Peyer's patch (tissue), 4 donors: ENCODE data around the gene NRXN3.

Experiments
- POLR2A ChIP-seq, 2 donors: fragments of 450-650 bp; IDR thresholded peaks; one replicate each; pipeline ENCODE4 v1.5.1; 2017; ENCODE audit warnings: antibody characterized with exemption in 2 of 2, mild to moderate bottlenecking in 2 of 2, moderate library complexity in 2 of 2
- TF ChIP-seq, protein P1 (sequence below), 6 experiments: fragments of 450-650 bp in 4 of 6; fragments of 200-600 bp in 2 of 6; sonication (generic) in 1 of 6; IDR thresholded peaks; one replicate each; pipeline ENCODE4 v1.5.1; 2017 to 2019; ENCODE audit warnings: antibody characterized with exemption in 6 of 6, mild to moderate bottlenecking in 3 of 6, moderate library complexity in 1 of 6

DNA sequence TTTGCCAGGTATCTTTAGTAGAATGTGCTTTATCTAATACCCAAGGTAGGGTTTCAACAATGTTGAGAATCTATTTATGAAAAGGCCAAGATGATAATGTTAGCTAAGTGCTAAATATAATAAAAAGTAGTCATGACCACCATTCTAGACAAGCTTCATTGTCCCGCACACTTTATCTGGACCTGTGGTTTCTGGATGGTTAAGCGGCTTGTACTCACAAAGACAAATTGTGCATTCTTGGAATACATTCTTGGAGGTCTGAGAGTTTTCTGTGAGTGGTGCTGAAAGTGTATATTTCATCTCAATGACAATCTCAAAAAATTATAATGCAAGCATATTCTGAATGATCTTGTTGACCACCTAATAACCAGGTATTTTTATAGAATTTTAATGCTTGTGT is 1394.2 kb downstream of the NRXN3 start:
- TF ChIP-seq POLR2A (IDR thresholded peaks at IDR 0.05), result no peak
- TF ChIP-seq, protein P1, sequence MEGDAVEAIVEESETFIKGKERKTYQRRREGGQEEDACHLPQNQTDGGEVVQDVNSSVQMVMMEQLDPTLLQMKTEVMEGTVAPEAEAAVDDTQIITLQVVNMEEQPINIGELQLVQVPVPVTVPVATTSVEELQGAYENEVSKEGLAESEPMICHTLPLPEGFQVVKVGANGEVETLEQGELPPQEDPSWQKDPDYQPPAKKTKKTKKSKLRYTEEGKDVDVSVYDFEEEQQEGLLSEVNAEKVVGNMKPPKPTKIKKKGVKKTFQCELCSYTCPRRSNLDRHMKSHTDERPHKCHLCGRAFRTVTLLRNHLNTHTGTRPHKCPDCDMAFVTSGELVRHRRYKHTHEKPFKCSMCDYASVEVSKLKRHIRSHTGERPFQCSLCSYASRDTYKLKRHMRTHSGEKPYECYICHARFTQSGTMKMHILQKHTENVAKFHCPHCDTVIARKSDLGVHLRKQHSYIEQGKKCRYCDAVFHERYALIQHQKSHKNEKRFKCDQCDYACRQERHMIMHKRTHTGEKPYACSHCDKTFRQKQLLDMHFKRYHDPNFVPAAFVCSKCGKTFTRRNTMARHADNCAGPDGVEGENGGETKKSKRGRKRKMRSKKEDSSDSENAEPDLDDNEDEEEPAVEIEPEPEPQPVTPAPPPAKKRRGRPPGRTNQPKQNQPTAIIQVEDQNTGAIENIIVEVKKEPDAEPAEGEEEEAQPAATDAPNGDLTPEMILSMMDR (IDR thresholded peaks at IDR 0.05), result no peak
